Glomerular endothelial cell (primary cell): ENCODE results near the gene CLMP. TPM values are rescaled to one million over a fixed set of nuclear protein-coding genes. Genes with fewer than 3 reads are reported as not detected.
"Not testable (repeated sequence)": the region's sequence is repeated elsewhere in the genome, so short reads cannot be mapped to it uniquely, and the experiment has no call there.

Experiments used
- DNase-seq: peaks from one replicate; pipeline ENCODE4 v3.0.0-alpha.2; 2011; ENCODE audit warnings: low read depth, low spot score; ENCODE audit errors: extremely low read depth
- total RNA-seq: library from RNA; depleted of rRNA; stranded (reverse); fragments of >200 nt; gene quantifications from 2 replicates; pipeline ENCODE4 v1.2.3, GENCODE V29; 2015

Gene CLMP
- total RNA-seq, 1 donor from 2014 or later, result 1.5 TPM

DNA sequence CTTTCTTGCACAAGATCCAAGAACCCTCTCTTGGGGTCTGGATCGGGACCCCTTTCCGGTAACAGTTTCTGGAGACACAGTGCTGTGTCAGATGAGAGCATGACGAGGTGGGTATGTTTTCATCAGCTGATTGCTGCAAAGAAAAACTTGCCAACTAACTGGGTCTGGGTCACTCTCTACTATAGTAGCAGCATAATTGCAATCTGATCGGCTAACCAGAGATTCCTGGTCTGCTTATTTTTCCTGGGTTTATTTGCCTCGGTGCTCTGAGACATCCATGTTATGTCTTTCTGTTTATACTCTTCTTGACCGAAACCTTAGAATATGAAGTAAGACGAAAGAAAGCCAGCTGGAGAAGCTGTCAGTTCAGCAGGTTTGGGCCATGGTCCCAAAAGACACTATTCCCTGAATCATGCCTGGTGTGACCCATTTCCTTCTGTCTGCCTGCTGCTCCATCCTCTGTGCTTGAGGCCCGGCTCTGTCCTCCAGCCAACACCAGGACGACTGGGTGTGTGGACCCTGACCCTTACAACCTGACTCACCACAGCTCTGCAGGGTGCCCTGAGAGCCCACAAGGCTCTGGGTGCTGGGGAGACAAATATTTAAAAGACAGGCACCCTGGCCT is 24.1 kb upstream of the CLMP start:
- DNase-seq, result no peak

DNA sequence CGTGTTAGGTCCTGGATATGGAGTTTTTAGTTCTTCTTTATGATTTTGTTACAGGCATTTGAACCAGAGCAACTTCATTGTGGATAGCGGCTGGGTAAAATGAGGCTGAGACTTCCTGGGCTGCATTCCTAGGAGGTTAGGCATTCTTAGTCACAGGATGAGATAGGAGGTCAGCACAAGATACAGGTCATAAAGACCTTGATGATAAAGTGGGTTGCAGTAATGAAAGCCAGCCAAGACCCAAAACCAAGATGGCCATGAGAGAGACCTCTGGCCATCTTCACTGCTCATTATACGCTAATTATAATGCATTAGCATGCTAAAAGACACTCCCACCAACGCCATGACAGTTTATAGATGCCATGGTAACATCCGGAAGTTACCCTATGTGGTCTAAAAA is 23.4 kb upstream of the CLMP start:
- no peak for DNase-seq

- no peak for DNase-seq
These were observed 22.8 kb upstream of the CLMP start for GRCh38 chr11:123217897-123218296.

DNA sequence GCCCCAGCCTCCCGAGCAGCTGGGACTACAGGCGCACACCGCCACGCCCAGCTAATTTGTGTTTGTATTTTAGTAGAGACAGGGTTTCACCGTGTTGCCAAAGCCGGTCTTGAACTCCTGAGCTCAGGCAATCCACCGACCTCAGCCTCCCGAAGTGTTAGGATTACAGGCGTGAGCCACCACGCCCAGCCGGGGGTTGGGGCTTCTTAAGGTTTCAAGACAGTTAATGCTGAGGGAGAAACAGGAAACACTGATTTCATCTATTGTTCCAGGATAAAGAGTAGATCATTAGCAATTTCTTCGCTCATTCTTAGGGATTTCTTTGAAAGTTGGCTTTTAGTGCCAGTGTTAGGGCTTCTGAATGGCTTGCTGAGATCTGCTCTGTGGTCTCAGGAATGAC is 21.2 kb upstream of the CLMP start:
- no peak for DNase-seq

GRCh38 chr11:123214940-123215339 is 19.9 kb upstream of the CLMP start:
- DNase-seq, result no peak

DNA sequence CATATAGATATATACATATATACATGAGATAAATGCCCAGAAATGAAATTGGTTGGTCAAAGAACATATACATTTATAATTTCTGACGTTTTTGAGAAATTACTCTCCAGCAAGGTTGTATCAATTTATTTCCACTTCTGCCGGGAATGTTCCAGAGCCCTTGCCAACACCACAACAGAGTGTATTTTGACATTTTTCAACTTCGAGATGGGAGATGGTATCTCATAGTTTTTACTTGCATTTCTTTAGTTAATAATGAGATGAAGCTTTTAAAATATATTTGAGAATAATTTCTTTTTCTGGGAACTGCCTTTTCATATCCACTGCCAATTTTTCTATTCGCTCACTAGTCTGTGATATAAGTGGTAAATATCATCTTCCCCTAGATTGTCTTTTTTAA is 19.3 kb upstream of the CLMP start:
- DNase-seq, result no peak

DNA sequence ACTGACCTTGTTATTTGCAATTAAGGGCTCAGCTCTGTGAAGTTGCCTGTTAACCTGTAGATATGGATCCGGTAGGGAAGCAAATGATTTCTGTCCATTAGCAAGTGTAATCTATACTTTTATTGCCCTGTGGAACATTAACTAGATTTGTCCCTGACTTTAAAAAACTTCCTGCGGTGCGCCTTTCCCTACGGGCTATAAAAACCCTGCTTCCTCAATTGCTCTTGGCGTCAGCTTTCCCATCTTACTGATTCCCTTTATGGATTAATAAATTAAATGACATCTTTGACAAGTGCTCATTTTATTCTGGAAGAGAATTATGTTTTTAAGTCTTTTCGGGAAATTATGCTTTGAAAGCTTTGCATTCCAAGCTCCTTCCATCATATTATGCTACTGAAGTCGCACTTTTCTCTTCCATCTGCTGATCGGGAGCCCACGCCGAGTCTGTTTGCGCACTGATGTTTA is 18.3 kb upstream of the CLMP start:
- no peak for DNase-seq

- DNase-seq, result no peak
These were observed 17.4 kb upstream of the CLMP start for GRCh38 chr11:123212406-123212805.

DNA sequence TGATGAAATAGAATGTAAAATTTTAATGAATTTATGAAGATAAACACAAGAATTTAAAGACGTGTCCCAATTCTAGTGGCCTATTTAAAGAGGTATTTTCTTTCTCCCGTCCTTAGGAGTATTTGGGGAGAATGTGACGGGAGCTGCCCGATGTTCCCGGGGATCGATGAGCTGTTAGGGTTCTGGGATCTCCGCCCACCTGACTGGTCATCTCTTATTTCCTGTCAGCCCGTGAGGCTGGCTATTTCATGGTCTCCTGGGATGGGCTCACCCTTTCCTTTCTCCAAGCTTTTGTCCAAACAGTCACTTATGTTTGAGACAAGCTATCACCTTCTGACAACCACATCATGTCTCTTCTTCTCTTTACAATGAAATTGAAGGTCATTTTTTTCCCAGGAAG is 16.9 kb upstream of the CLMP start:
- no peak for DNase-seq

GRCh38 chr11:123211149-123211852 is 16.3 kb upstream of the CLMP start:
- DNase-seq, result no peak

DNA sequence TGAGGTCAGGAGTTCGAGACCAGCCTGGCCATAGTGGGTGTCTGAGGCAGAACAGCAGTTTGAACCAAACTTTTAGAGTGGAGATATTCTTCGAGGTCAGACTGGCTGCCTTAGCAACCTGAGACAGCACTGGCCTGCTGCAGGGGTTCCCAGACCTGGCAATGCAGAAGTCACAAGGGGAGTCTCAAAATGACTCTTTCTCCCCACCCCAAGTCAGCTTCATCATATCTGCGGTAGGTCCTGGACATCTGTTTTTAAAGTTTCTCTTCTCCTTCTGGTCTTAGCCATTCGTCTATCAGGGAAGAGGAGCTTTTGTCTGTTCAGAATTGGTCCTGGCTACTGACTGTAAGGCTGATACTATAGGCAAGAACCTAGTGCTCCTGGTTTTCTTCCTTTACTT is 14.5 kb upstream of the CLMP start:
- DNase-seq, result no peak

DNA sequence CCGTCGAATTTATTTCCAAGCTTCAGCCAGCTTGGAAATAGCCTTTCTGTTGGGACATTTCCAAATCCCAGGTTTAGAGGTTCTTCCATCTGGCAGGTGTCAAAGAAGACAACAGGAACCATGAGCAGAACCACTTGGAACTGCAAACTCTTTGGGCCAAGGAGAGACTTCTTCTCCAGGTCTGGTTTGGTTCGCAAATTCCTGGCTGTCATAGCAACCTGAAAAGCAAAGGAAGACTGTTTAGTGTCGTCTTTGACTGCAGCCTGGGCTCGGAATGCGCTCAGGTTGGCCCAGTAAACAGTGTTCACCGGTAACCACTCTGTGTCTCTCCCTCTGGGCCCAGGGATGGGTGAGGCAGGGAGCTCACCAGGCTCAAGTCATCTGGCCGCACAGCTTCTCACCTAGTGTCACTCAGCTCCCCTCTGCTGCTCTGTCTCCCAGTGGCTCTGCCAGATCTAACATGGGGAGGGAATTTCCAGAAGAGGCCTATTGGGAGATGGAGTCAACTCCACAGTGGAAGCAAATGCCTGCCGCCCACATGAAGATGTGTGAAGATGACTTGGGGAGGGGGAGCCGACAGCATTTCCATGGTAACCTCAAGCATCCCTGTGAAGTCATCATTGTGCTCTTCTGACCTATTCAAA is 11.9 kb upstream of the CLMP start:
- no peak for DNase-seq

- not testable (repeated sequence) for DNase-seq
These were observed 11.0 kb upstream of the CLMP start for GRCh38 chr11:123206055-123206454.

DNA sequence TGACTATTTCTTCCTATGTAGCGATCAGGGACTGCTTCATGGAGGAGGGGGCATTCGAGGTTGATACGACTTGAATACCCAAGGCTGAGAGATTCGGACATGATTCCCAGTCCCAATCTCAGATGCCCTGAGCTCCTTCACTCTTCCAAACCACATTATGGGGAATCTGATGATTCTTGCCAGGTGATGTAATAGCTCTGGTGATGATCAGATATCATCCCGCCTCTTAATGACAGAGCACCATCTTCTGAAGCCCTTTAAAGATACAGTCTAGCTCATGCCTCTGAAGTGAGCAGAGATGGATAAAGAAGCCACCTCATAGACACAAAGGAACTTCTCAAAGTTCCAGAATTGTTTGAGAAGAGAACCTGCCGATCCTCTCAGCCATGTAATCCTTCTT is 8.9 kb upstream of the CLMP start:
- no peak for DNase-seq

DNA sequence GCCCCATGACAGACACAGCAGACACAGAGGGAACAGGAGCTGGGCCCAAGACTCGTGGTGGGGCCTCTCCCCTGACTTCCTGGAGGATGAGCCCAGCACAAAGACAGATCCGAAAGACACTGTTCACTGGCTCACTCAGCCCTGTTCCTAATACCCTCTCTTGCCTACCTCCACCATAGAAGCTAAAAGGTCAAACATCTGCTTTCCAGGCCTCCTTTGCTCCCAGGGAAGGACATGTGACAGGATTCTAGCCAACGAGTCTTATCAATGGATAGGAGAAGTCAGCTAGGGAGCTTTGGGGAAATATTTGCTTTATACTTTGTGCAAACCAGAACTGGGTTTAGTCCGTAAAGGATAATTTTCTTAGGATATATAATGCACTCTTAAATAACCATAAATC is 8.4 kb upstream of the CLMP start:
- no peak for DNase-seq

GRCh38 chr11:123202155-123203151 is 7.4 kb upstream of the CLMP start:
- DNase-seq, result no peak

DNA sequence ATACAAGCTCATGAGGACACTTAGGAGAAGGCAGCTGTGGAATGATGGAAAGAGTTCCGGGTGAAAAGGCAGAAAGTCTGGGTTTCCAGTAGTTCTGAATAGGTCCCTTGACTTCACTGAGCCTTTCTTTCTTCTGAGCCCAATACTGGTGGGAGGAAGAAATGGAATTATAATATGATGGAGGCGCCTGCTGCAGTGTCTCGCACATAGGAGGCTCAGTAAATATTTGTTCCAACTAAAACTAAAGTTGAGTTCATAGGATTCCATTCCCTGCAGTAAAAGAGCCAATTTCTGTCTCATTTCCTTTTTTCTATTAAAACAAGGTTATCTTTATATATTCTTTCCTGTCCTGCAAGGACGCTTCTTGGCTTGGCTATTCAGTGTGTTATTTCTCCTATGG is 5.2 kb upstream of the CLMP start:
- no peak for DNase-seq

GRCh38 chr11:123197711-123198110 is 2.7 kb upstream of the CLMP start:
- no peak for DNase-seq

DNA sequence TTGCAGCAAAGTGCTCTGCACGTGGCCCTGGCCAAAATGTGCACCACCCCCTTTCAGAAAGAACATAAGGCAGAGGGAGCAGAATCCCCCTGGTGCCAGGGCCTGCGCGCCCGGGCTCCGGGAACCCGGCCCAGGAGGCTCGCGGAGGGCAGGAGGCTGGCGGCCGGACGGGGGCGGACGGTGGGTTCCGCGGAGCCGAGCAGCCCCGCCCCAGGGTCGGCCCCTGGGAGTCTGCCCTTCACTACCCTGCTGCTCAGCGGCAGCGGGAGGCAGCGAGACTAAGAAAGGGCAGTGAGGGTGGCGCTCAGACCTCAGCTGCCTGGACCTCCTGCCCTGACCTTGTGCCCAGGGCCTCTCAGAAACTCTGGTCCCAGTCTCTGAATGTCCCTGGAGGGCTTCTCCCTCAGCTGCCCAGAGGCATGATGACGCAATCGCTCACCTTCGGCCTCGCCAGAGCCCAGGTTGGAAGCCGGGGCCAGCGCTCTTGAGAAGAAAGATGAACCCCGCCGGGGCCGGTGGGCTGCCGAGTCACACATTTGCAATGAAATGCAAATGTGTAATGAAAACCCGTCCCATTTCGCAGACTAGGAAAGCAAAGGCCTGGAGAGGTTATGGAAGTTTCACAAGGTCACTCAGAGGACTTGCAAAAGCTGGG is 1.1 kb upstream of the CLMP start:
- DNase-seq, result no peak
